Hepatocyte (in vitro differentiated cells): Measurements from ENCODE around the gene IRF6. TPM values are rescaled to one million over a fixed set of nuclear protein-coding genes. Genes with fewer than 3 reads are reported as not detected.

Source experiments
- DNase-seq: peaks from one replicate; pipeline ENCODE4 v3.0.0-alpha.2; 2016; ENCODE audit warnings: low spot score
- H2AFZ ChIP-seq: fragments of 200-600 bp; sonication (generic); 2 replicates; pipeline ENCODE4 v1.6.0; 2016; ENCODE audit warnings: antibody characterized with exemption, mild to moderate bottlenecking
- H3K27ac ChIP-seq: fragments of 200-600 bp; sonication (generic); 2 replicates; pipeline ENCODE4 v1.5.1; 2016; ENCODE audit warnings: mild to moderate bottlenecking
- H3K27me3 ChIP-seq: fragments of 200-600 bp; sonication (generic); 2 replicates; pipeline ENCODE4 v1.6.1; 2016
- H3K36me3 ChIP-seq: fragments of 200-600 bp; sonication (generic); replicated peaks from 2 replicates; pipeline ENCODE4 v1.5.1; 2016; ENCODE audit warnings: low read depth; ENCODE audit not compliant: insufficient read depth
- H3K4me1 ChIP-seq: fragments of 200-600 bp; sonication (generic); 2 replicates; pipeline ENCODE4 v1.5.1; 2016; ENCODE audit warnings: mild to moderate bottlenecking, moderate library complexity; ENCODE audit not compliant: insufficient read depth
- H3K4me2 ChIP-seq: fragments of 200-600 bp; sonication (generic); 2 replicates; pipeline ENCODE4 v1.6.0; 2016
- H3K4me3 ChIP-seq: fragments of 200-600 bp; sonication (generic); 2 replicates; pipeline ENCODE4 v1.5.1; 2016; ENCODE audit warnings: mild to moderate bottlenecking
- H3K79me2 ChIP-seq: fragments of 200-600 bp; sonication (generic); 2 replicates; pipeline ENCODE4 v1.6.0; 2017; ENCODE audit warnings: mild to moderate bottlenecking
- H3K9me2 ChIP-seq: fragments of 200-600 bp; sonication (generic); replicated peaks from 2 replicates; pipeline ENCODE4 v1.6.0; 2017; ENCODE audit warnings: mild to moderate bottlenecking; ENCODE audit not compliant: insufficient read depth
- H3K9me3 ChIP-seq: fragments of 200-600 bp; sonication (generic); 2 replicates; pipeline ENCODE4 v1.5.1; 2016; ENCODE audit warnings: low read depth, mild to moderate bottlenecking
- H4K20me1 ChIP-seq: fragments of 200-600 bp; sonication (generic); 2 replicates; pipeline ENCODE4 v1.6.0; 2016; ENCODE audit warnings: mild to moderate bottlenecking; ENCODE audit not compliant: insufficient read depth, poor library complexity, severe bottlenecking
- EZH2 ChIP-seq: fragments of 200-600 bp; sonication (generic); IDR thresholded peaks from 2 replicates; pipeline ENCODE4 v1.6.1; 2016; ENCODE audit warnings: antibody characterized with exemption, mild to moderate bottlenecking, borderline replicate concordance
- EZH2phosphoT487 ChIP-seq: fragments of 200-600 bp; sonication (generic); IDR thresholded peaks from one replicate; pipeline ENCODE4 v1.6.1; 2018; ENCODE audit warnings: antibody characterized with exemption, mild to moderate bottlenecking, low read depth, moderate library complexity; ENCODE audit not compliant: unreplicated experiment, severe bottlenecking
- WGBS: methylation state at CpG from one replicate; pipeline ENCODE4 v1.1.6; 2016; ENCODE audit warnings: low lambda C conversion rate; ENCODE audit errors: missing lambda C conversion rate; 5-methylcytosine and 5-hydroxymethylcytosine counted together
- polyA plus RNA-seq: library from polyadenylated mRNA; unstranded; fragments of >200 nt; fragmentation: Nextera tagmentation; extraction: Ambion mirVana; gene quantifications from 2 replicates; pipeline ENCODE4 v1.2.1, GENCODE V29; 2016
- total RNA-seq: library from RNA; depleted of rRNA; stranded (reverse); fragments of >200 nt; gene quantifications from 2 replicates; pipeline ENCODE4 v1.2.3, GENCODE V29; 2014
- TF ChIP-seq, protein P1 (sequence below): fragments of 200-600 bp; sonication (generic); IDR thresholded peaks from 2 replicates; pipeline ENCODE4 v1.5.1; 2016; ENCODE audit warnings: antibody characterized with exemption, mild to moderate bottlenecking; ENCODE audit not compliant: poor library complexity

IRF6 gene
- total and polyA plus RNA-seq, 2 experiments from 2014 or later = 31.0 to 35.3 TPM

DNA sequence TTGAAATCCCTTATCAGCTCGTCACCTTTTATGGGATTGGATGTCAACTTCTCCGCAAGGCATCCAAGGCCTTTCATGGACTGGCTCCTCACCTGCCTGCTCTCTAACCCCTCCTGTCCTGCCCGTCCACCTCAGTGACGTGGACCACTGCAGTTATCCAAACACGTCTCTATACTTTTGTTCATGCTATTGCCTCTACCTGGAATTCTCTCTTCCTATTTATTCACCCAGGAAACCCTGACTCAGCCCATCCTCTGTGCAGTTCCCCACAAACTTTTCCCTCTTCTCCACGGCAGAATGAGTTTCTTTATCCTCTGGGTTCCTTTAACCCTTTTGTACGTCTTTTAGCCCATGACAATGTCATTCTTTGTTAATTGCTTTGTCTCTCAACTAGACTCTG lies 16.8 kb upstream of the IRF6 start:
- peaks cover 5% of the 10 kb centered on the region for H3K27me3 ChIP-seq
- peak overlapping the region; percentile 41 for H3K4me2 ChIP-seq
- no peak overlapping the region for H2AFZ ChIP-seq

DNA sequence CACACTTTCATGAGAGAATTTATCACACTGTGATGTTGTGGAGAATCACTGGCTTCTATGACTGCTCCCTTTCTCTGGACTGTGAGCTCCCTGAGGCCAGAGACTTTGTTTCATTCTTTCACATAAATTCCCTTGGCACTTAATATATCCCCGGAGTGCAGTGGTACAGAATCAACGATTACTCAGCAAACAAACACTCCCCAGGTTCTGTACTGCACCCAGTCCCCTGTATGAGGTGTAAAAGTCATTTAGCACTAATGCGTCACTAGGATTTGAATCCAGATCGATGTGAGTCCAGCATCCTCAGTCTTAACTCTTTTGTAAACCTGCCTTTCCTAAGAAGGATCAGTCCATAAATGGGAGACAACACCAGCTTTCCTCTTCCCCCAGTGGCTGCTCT lies 15.0 kb upstream of the IRF6 start:
- H3K79me2 ChIP-seq = no peaks in the 10 kb centered on the region
- H3K9me2 ChIP-seq = no peaks in the 10 kb centered on the region
- TF ChIP-seq EZH2phosphoT487 = no peak
- TF ChIP-seq EZH2 = no peak
- TF ChIP-seq, protein P1, sequence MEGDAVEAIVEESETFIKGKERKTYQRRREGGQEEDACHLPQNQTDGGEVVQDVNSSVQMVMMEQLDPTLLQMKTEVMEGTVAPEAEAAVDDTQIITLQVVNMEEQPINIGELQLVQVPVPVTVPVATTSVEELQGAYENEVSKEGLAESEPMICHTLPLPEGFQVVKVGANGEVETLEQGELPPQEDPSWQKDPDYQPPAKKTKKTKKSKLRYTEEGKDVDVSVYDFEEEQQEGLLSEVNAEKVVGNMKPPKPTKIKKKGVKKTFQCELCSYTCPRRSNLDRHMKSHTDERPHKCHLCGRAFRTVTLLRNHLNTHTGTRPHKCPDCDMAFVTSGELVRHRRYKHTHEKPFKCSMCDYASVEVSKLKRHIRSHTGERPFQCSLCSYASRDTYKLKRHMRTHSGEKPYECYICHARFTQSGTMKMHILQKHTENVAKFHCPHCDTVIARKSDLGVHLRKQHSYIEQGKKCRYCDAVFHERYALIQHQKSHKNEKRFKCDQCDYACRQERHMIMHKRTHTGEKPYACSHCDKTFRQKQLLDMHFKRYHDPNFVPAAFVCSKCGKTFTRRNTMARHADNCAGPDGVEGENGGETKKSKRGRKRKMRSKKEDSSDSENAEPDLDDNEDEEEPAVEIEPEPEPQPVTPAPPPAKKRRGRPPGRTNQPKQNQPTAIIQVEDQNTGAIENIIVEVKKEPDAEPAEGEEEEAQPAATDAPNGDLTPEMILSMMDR = no peak

More for the DNA sequence above, 16.8 kb upstream of the IRF6 start:
- no peaks in the 10 kb centered on the region for H3K9me2 ChIP-seq
- H3K4me3 ChIP-seq = no peak overlapping the region
- H4K20me1 ChIP-seq = no peaks in the 10 kb centered on the region
- no peaks in the 10 kb centered on the region for H3K4me1 ChIP-seq
- no peak overlapping the region for H3K27ac ChIP-seq
- no peaks in the 10 kb centered on the region for H3K36me3 ChIP-seq
- no peaks in the 10 kb centered on the region for H3K79me2 ChIP-seq
- TF ChIP-seq EZH2 (no peak), EZH2phosphoT487 (no peak)
- TF ChIP-seq, protein P1 = no peak
- WGBS = 63% methylated on average over 7 of the region's 7 CpGs
- no peak for DNase-seq
- no peaks in the 10 kb centered on the region for H3K9me3 ChIP-seq

DNA sequence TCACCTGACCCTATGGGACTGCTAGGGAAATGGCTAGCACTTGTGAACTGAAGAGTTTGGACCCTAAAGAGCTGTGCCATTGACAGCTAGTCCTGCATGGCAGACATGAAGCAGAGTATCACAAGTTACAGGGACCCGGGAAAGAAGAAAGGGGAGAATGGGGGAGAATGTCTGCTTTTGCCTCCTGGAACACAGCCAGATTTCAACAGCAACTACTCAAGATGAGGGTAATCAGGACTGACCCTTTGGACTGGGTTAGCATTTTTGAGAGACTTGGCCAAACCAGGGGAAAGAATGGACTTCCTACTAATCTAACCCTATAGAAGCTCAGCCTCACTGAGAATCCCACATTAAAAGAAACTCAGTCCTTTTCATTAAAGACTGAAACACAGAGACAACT lies 13.1 kb upstream of the IRF6 start:
- Histone ChIP-seq H3K9me2 (no peaks in the 10 kb centered on the region), H2AFZ (no peak overlapping the region), H3K4me2 (no peak overlapping the region), H3K4me3 (no peak overlapping the region), H3K27ac (no peak overlapping the region), H4K20me1 (no peaks in the 10 kb centered on the region), H3K9me3 (no peaks in the 10 kb centered on the region), H3K4me1 (no peaks in the 10 kb centered on the region), H3K79me2 (no peaks in the 10 kb centered on the region), H3K27me3 (peaks cover 5% of the 10 kb centered on the region), H3K36me3 (no peaks in the 10 kb centered on the region)
- WGBS = 0% methylated on average over 1 of the region's 1 CpG
- DNase-seq = no peak
- TF ChIP-seq, protein P1 = no peak
- TF ChIP-seq EZH2phosphoT487 (no peak), EZH2 (no peak)

More for the DNA sequence above, 15.0 kb upstream of the IRF6 start:
- Histone ChIP-seq H3K27ac (no peak overlapping the region), H4K20me1 (no peaks in the 10 kb centered on the region), H3K9me3 (no peaks in the 10 kb centered on the region), H3K4me1 (no peaks in the 10 kb centered on the region), H3K27me3 (peaks cover 5% of the 10 kb centered on the region), H3K36me3 (no peaks in the 10 kb centered on the region), H2AFZ (no peak overlapping the region), H3K4me3 (no peak overlapping the region), H3K4me2 (no peak overlapping the region)
- 68% methylated on average over 4 of the region's 4 CpGs for WGBS
- no peak for DNase-seq

- DNase-seq = no peak
- Histone ChIP-seq H3K9me2 (no peaks in the 10 kb centered on the region), H3K27ac (no peak overlapping the region), H4K20me1 (no peaks in the 10 kb centered on the region), H3K36me3 (no peaks in the 10 kb centered on the region), H2AFZ (no peak overlapping the region), H3K4me2 (no peak overlapping the region), H3K4me3 (no peak overlapping the region), H3K9me3 (no peaks in the 10 kb centered on the region), H3K27me3 (peaks cover 5% of the 10 kb centered on the region), H3K79me2 (no peaks in the 10 kb centered on the region), H3K4me1 (no peaks in the 10 kb centered on the region)
- TF ChIP-seq EZH2phosphoT487 (no peak), EZH2 (no peak)
- TF ChIP-seq, protein P1 = no peak
- 85% methylated on average over 1 of the region's 1 CpG for WGBS
These were observed 11.7 kb upstream of the IRF6 start for GRCh38 chr1:209817691-209818090.
